Measurements from ENCODE around the gene FBXL12. TPM values are rescaled to one million over a fixed set of nuclear protein-coding genes. Genes with fewer than 3 reads are reported as not detected.
"Not testable (repeated sequence)": the region's sequence is repeated elsewhere in the genome, so short reads cannot be mapped to it uniquely, and the experiment has no call there.

FBXL12 gene, protein sequence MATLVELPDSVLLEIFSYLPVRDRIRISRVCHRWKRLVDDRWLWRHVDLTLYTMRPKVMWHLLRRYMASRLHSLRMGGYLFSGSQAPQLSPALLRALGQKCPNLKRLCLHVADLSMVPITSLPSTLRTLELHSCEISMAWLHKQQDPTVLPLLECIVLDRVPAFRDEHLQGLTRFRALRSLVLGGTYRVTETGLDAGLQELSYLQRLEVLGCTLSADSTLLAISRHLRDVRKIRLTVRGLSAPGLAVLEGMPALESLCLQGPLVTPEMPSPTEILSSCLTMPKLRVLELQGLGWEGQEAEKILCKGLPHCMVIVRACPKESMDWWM
- total RNA-seq (2014; rRNA removed; shearing (Covaris generic)): 9.0 and 13.9 TPM in 2 replicates

GRCh38 chr19:9818734-9819595 lies at the start of gene FBXL12:
Gene FBXL12 (minus strand): TSS chr19:9819079. CDS start chr19:9818813, 266 bp downstream.
- DNase-seq (ENCODE audit: low read depth): peak; percentile 100

GRCh38 chr19:9865732-9866501 lies 47.0 kb upstream of the FBXL12 start:
- DNase-seq (ENCODE audit: low read depth): no peak

GRCh38 chr19:9863759-9864158 lies 44.9 kb upstream of the FBXL12 start:
- DNase-seq (ENCODE audit: low read depth): no peak

DNA sequence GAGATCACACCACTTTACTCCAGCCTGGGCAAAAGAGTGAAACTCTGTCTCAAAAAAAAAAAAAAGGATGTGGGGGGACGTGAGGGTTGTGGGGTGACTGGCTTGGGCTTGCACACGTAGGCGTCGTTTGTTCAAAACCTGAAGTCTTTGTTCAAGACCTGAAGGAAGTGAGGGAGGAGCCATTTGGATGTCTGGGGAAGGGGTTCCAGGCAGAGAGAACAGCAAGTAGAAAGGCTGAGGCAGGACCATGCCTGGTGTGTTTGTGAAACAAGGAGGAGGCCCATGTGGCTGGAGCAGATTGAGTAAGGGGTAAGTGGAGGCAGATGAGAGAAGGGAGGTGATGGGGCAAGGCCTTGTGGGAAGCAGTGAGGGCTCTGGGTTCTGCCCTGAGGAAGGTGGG lies 44.1 kb upstream of the FBXL12 start:
- no peak for DNase-seq (ENCODE audit: low read depth)

- no peak for DNase-seq (ENCODE audit: low read depth)
Observed at GRCh38 chr19:9861503-9861902, 42.6 kb upstream of the FBXL12 start.

- DNase-seq (ENCODE audit: low read depth): no peak
Observed at GRCh38 chr19:9860407-9860806, 41.5 kb upstream of the FBXL12 start.

DNA sequence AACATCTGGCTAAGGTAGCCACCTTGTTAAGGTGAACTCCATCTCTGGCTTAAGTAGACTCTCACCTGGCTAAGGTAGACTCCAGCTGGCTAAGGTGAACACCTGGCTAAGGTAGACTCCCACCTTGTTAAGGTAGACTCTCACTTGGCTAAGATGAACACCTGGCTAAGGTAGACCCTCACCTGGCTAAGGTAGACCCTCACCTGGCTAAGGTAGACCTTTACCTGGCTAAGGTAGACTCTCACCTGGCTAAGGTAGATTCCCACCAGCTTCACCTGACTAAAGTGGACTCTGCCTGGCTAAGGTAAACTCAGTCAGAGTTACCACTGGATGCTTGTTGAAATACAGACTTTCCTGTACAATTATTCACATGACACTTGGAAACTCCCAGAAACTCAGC lies 39.9 kb upstream of the FBXL12 start:
- no peak for DNase-seq (ENCODE audit: low read depth)

DNA sequence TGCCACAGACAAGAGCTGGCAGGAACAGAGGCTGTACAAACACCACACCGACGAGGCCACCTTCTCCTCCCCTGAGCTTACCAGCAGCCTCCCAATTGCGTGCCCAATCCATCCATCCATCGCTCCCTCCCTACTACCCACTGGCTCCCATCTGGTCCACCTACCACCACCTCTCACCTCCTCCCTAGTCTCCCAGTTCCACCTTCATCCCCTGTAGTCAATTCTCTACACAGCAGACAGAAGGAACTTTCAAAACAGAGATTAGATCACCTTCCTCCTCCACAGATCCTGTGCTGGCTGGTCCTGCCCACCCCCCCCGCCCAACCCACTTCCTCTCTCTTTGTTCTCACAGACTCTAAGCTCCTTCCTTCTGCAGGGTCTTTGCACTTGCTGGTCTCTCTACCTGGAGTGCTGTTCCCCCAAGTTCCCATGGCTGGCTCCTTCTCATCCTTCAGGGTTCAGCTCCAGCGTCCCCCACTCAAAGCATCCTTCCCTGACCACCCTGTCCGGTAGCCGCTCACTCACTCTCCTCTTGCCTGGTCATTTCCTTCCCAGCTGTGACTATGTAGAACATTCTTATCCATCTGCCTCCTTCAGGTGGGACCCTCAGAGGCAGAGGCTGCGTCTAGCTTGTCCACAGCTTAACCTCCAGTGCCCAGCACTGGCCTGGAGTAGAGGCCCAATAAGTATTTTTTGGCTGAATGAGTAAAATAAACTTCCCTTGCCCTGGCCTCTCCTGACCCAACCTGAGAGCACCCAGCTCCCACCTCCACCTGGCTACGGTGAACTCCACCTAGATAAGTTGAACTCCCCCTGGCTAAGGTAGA lies 39.3 kb upstream of the FBXL12 start:
- DNase-seq (ENCODE audit: low read depth): no peak

- no peak for DNase-seq (ENCODE audit: low read depth)
Observed at GRCh38 chr19:9857076-9857721, 38.3 kb upstream of the FBXL12 start.

GRCh38 chr19:9856609-9857008 lies 37.7 kb upstream of the FBXL12 start:
- DNase-seq (ENCODE audit: low read depth): no peak

- no peak for DNase-seq (ENCODE audit: low read depth)
Observed at GRCh38 chr19:9854282-9854846, 35.5 kb upstream of the FBXL12 start.

DNA sequence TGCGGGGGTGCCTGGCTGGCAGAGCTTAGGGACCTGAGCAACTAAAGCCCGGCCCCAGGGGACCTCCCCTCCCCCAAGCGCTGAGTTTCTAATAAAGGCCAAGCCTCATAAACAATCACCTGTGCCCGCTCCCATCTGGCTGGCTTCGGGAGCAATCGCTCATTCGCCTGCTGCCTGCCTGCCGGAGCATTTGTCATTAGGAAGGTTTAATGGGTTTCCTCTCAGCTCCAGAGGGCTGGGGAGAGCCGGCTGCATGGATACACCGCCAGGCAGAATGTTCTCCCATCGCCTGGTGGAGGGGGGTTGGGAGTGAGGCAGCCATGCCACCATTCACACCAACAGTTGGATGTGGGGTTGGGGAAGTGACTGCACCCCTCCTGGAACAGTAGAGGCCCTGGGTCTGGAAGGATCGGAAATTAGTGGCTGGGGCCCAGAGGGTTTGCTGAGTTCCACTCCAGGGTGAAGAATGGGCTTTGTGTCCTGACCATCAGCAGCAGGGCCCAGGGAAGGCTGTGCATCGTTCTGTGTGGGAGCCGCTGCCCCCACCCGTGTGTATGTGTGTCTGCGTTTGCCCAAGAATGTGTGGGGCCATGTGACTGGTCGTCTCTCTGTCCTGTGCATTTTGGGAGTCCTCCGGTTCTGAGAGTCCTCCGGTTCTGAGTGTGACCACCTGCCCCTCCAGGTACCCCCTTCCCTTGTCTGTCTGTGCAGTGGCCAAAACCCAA lies 31.5 kb upstream of the FBXL12 start:
- no peak for DNase-seq (ENCODE audit: low read depth)

GRCh38 chr19:9849791-9850190 lies 30.9 kb upstream of the FBXL12 start:
- no peak for DNase-seq (ENCODE audit: low read depth)

- DNase-seq (ENCODE audit: low read depth): no peak
Observed at GRCh38 chr19:9848762-9849161, 29.9 kb upstream of the FBXL12 start.

GRCh38 chr19:9848060-9848459 lies 29.2 kb upstream of the FBXL12 start:
- DNase-seq (ENCODE audit: low read depth): no peak

- peak; percentile 94 for DNase-seq (ENCODE audit: low read depth)
Observed at GRCh38 chr19:9847087-9847671, 28.3 kb upstream of the FBXL12 start.

- not testable (repeated sequence) for DNase-seq (ENCODE audit: low read depth)
Observed at GRCh38 chr19:9843626-9844273, 24.9 kb upstream of the FBXL12 start.

DNA sequence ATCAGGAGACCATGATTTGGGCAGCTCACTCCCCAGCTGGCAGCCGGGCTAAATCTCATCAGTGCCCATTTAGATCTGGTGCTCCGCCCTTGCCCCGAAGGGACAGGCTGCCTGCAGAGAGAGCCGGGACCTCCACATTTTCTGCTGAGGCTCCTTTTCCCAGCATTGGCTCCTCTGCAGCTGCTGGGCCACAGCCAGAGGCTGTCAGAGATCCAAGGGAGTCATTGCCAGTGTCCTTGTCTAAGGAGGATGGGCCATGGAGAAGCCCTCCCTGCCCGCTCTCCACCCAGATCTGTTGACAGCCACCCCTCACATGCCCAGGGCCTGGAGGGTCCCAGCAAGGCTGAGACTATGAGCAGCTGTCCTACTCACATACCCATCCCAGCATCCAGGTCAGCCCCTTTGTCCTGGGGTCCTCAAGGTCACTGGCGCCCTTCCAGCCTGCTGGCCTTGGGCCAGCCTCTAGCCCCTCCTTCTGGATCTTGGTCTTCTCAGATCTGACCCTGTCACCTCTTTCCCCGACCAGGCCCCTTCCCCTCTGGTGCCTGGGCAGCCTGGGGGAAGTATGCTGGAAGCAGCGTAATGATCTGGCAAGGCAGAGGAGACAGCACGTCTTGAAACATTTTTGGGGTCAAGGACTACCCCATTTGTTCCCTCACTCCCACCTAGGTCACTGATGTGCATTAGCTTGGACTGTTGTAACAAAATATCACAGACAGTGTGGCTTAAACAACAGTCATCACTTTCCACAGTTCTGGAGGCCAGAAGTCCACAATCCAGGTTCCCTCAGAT lies 24.2 kb upstream of the FBXL12 start:
- no peak for DNase-seq (ENCODE audit: low read depth)

All from Daoy (cell line).